Fibroblast of skin of right biceps (primary cell): ENCODE results near the gene INTS14.
A peak's percentile ranks its signal among the peaks of the same experiment; 100 is the strongest.
"Not testable (repeated sequence)": the region's sequence is repeated elsewhere in the genome, so short reads cannot be mapped to it uniquely, and the experiment has no call there.

Experiments
- DNase-seq: peaks from one replicate; pipeline ENCODE4 v3.0.0-alpha.2; 2013

INTS14 gene

GRCh38 chr15:65577129-65577996 is 33.6 kb downstream of the INTS14 start:
- DNase-seq: no peak

- peak; percentile 80 for DNase-seq
Observed at GRCh38 chr15:65576664-65577063, 34.3 kb downstream of the INTS14 start.

- DNase-seq: no peak
Observed at GRCh38 chr15:65571971-65572370, 39.0 kb downstream of the INTS14 start.

- DNase-seq: no peak
Observed at GRCh38 chr15:65569728-65570127, 41.2 kb downstream of the INTS14 start.

GRCh38 chr15:65561934-65562333 is 49.0 kb downstream of the INTS14 start:
- DNase-seq: no peak

- no peak for DNase-seq
Observed at GRCh38 chr15:65559941-65560340, 51.0 kb downstream of the INTS14 start.

GRCh38 chr15:65558997-65559760 is 51.8 kb downstream of the INTS14 start:
- no peak for DNase-seq

GRCh38 chr15:65558336-65558735 is 52.6 kb downstream of the INTS14 start:
- DNase-seq: no peak

GRCh38 chr15:65556622-65557021 is 54.3 kb downstream of the INTS14 start:
- DNase-seq: no peak

- no peak for DNase-seq
Observed at GRCh38 chr15:65553691-65554090, 57.2 kb downstream of the INTS14 start.

- not testable (repeated sequence) for DNase-seq
Observed at GRCh38 chr15:65552851-65553250, 58.1 kb downstream of the INTS14 start.

GRCh38 chr15:65551183-65551582 is 59.7 kb downstream of the INTS14 start:
- no peak for DNase-seq

GRCh38 chr15:65550681-65551098 is 60.2 kb downstream of the INTS14 start:
- peak; percentile 4 for DNase-seq

- DNase-seq: not testable (repeated sequence)
Observed at GRCh38 chr15:65549288-65549687, 61.6 kb downstream of the INTS14 start.

- no peak for DNase-seq
Observed at GRCh38 chr15:65547841-65548240, 63.1 kb downstream of the INTS14 start.

GRCh38 chr15:65541231-65541820 is 69.6 kb downstream of the INTS14 start:
- no peak for DNase-seq

GRCh38 chr15:65540314-65540713 is 70.6 kb downstream of the INTS14 start:
- DNase-seq: no peak

GRCh38 chr15:65535192-65535591 is 75.7 kb downstream of the INTS14 start:
- DNase-seq: peak; percentile 8

- DNase-seq: no peak
Observed at GRCh38 chr15:65533057-65533756, 77.7 kb downstream of the INTS14 start.

GRCh38 chr15:65532738-65533051 is 78.2 kb downstream of the INTS14 start:
- DNase-seq: peak; percentile 18

GRCh38 chr15:65530318-65531111 is 80.4 kb downstream of the INTS14 start, which contains the start of gene HACD3:
Gene HACD3, plus strand, starts transcription at chr15:65530463. Its CDS starts 169 bp downstream, at chr15:65530632.
- peak; percentile 84 for DNase-seq

GRCh38 chr15:65529762-65530317 is 81.1 kb downstream of the INTS14 start:
- DNase-seq: no peak
